NB4 (cell line): Measurements from ENCODE around the gene DOCK6.

ENCODE experiments used
- DNase-seq: peaks from one replicate; pipeline ENCODE4 v3.0.0; 2010; ENCODE audit warnings: low read depth
- H3K4me3 ChIP-seq: one replicate; pipeline ENCODE4 v1.5.1; 2011; ENCODE audit warnings: mild to moderate bottlenecking, low read depth, low read length, moderate library complexity
- MYC ChIP-seq: IDR thresholded peaks from 2 replicates; pipeline ENCODE4 v1.6.1; 2011; ENCODE audit warnings: low read depth, low read length
- POLR2A ChIP-seq: IDR thresholded peaks from 2 replicates; pipeline ENCODE4 v1.6.1; 2011; ENCODE audit warnings: mild to moderate bottlenecking; ENCODE audit not compliant: insufficient read length; ENCODE audit errors: extremely low read depth
- TF ChIP-seq, protein P1 (sequence below): IDR thresholded peaks from 2 replicates; pipeline ENCODE4 v1.6.1; 2011; ENCODE audit warnings: low read depth, low read length
- TF ChIP-seq, protein P2 (sequence below): IDR thresholded peaks from one replicate; pipeline ENCODE4 v1.5.1; 2012; ENCODE audit warnings: low read depth, low read length

Gene DOCK6

DNA sequence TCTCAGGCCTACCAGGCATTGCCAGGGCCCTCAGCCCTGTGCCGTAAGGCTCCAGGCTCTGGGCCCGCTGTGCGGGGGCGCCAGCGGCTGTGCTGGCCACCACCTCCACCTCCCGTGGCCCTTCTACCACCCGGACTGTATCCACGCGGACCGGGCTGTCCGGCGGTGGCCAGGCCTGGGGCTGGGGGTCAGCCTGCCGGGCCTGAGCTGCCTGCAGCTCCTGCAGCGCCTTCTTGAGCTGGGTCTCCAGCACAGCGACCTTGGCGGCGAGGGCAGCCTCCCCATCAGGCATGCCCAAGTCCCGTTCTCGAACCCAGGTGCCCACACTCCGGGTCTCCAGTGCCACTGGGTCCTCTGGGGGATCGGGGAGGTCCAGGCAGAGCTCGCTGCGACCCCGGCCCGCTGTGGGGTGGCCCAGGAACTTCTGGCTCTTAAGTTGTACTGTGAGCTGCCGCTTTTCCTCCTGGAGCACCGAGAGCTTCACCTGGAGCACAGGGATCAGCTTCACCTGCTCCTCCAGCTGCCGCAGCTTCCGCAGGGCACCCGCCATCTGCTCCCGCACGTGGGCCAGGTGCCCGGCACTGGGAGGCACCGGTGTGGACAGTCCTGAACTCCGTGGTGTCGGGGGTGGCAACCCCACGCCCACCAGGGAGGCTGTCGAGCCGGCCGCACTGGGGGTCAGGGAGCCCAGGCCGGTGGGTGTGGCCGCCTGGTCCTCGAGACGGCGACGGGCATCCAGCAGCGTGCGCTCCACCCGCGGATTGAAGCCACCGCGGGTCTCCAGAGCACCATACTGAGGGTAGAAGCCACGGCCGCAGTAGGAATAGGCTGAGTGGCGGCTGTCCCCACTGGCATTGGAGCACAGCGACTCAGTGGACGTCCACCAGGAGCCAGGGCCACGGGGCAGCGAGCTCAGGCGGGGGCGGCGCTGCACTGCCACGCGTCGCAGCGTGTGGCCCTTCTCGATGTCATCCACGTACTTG lies 69.1 kb downstream of the DOCK6 start:
- TF ChIP-seq POLR2A, result no peak
- TF ChIP-seq, protein P1, sequence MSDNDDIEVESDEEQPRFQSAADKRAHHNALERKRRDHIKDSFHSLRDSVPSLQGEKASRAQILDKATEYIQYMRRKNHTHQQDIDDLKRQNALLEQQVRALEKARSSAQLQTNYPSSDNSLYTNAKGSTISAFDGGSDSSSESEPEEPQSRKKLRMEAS, result no peak
- TF ChIP-seq, protein P2, sequence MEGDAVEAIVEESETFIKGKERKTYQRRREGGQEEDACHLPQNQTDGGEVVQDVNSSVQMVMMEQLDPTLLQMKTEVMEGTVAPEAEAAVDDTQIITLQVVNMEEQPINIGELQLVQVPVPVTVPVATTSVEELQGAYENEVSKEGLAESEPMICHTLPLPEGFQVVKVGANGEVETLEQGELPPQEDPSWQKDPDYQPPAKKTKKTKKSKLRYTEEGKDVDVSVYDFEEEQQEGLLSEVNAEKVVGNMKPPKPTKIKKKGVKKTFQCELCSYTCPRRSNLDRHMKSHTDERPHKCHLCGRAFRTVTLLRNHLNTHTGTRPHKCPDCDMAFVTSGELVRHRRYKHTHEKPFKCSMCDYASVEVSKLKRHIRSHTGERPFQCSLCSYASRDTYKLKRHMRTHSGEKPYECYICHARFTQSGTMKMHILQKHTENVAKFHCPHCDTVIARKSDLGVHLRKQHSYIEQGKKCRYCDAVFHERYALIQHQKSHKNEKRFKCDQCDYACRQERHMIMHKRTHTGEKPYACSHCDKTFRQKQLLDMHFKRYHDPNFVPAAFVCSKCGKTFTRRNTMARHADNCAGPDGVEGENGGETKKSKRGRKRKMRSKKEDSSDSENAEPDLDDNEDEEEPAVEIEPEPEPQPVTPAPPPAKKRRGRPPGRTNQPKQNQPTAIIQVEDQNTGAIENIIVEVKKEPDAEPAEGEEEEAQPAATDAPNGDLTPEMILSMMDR, result no peak
- TF ChIP-seq MYC, result no peak
- no peak for DNase-seq
- no peak overlapping the region for H3K4me3 ChIP-seq

DNA sequence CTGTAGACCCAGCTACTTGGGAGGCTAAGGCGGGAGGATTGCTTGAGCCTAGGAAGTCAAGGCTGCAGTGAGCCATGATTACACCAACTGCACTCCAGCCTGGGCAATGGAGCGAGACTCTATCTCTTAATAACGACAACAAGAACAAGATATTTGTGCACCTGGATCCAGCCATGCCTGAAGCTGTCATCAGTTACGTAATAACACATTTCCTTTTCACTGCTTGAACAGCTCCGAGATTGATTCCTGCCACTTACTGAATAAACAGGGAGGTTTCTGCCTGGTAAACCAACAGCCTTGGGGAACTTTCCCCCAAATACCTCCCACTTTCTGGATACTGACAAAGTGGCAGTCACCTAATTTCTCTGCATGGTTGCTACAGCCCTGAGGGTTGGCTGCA lies 70.4 kb downstream of the DOCK6 start:
- H3K4me3 ChIP-seq, result no peak overlapping the region
- TF ChIP-seq, protein P2, result no peak
- TF ChIP-seq POLR2A (no peak), MYC (no peak)
- TF ChIP-seq, protein P1, result no peak
- no peak for DNase-seq

DNA sequence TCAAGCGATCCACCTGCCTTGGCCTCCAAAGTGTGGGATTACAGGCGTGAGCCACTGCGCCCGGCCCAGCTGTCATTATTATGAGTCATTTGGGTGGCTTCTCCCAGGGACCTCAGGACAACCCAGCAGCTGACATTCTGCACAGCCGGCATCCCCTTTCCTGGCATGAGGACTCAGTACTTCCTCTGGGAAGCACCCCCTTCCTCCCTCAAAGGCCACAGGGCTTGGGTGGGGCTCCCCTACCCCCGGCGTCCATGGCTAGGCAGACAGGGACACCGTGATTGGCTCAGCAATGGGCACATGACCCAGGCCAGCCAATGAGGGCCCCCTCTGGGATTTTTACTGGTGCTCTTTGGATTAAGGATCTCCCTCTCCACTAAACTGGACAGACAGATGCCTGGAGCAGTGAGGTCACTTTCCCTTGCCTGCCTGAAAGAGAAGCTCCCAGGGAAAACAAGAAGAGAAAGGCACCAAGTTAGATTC lies 71.0 kb downstream of the DOCK6 start:
- H3K4me3 ChIP-seq, result no peak overlapping the region
- TF ChIP-seq, protein P2, result no peak
- no peak for TF ChIP-seq MYC
- TF ChIP-seq POLR2A, result no peak
- TF ChIP-seq, protein P1, result no peak

DNA sequence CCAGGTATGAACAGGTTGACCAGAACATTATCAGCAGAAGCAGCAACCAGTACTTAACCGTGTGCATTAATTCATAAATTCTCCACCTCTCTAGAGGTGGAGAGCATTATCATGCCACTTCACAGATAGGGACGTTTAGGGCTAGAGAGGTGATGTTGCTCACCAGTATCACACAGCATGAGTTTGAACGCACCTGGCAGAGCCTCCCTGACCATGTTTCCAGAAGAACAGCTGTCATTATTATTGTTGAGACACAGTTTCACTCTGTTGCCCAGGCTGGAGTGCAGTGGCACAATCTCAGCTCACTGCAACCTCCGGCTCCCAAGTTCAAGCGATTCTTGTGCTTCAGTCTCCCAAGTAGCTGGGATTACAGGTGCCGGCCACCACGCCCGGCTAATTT lies 71.8 kb downstream of the DOCK6 start:
- DNase-seq, result no peak
- H3K4me3 ChIP-seq, result no peak overlapping the region
- TF ChIP-seq, protein P2, result no peak
- TF ChIP-seq MYC (no peak), POLR2A (no peak)
- TF ChIP-seq, protein P1, result no peak

More for the DNA sequence above, 71.0 kb downstream of the DOCK6 start:
- DNase-seq, result no peak

DNA sequence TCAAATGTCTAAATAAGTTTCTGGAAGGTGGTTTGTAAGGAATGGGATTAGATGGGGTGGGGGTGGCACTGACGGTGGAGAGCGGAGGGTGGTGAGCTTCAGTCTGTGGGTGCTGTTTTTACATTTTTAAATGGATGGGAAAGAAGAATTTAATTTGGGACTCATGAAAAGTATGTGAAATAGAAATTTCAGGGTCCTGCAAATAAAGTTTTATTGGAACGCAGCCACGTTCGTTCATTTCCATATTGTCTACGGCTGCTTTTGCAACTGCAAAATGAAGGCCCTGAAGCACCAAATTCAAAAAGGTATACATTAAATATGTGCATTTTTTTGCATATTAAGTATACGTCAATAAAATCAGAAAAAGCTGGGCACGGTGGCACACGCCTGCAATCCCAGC lies 74.9 kb downstream of the DOCK6 start:
- no peak for DNase-seq
- TF ChIP-seq, protein P2, result no peak
- TF ChIP-seq POLR2A (no peak), MYC (no peak)
- TF ChIP-seq, protein P1, result no peak

More for the DNA sequence above, 74.9 kb downstream of the DOCK6 start:
- H3K4me3 ChIP-seq, result no peak overlapping the region
